DMS153 (cell line): Measurements from ENCODE around the gene TYMP.

ENCODE experiments used
- DNase-seq: peaks from one replicate; lab custom pipeline; 2025; lab: John Stamatoyannopoulos, UW

The TYMP gene

GRCh38 chr22:50483556-50483955 lies 46.3 kb downstream of the TYMP start:
- DNase-seq: no peak

DNA sequence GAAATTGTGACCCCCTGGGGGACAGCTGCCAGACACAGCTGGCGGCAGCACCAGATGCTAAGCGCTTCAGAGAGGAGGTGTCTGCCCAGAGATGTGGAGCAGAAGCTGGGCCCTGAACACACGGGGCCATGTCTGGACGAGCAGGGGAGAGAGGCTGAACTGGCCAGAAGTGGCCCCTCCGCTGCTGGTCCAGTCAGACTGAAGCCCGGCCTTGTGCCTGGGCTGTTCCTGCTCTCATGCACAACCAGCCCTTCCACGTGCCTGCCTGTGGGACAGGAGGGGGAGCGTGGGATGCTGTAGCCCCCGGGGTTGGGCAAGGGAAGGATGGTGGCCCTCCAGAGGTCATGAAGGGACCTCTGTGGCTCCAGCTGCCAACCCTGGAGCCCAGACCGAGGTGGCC lies 46.7 kb downstream of the TYMP start:
- no peak for DNase-seq

DNA sequence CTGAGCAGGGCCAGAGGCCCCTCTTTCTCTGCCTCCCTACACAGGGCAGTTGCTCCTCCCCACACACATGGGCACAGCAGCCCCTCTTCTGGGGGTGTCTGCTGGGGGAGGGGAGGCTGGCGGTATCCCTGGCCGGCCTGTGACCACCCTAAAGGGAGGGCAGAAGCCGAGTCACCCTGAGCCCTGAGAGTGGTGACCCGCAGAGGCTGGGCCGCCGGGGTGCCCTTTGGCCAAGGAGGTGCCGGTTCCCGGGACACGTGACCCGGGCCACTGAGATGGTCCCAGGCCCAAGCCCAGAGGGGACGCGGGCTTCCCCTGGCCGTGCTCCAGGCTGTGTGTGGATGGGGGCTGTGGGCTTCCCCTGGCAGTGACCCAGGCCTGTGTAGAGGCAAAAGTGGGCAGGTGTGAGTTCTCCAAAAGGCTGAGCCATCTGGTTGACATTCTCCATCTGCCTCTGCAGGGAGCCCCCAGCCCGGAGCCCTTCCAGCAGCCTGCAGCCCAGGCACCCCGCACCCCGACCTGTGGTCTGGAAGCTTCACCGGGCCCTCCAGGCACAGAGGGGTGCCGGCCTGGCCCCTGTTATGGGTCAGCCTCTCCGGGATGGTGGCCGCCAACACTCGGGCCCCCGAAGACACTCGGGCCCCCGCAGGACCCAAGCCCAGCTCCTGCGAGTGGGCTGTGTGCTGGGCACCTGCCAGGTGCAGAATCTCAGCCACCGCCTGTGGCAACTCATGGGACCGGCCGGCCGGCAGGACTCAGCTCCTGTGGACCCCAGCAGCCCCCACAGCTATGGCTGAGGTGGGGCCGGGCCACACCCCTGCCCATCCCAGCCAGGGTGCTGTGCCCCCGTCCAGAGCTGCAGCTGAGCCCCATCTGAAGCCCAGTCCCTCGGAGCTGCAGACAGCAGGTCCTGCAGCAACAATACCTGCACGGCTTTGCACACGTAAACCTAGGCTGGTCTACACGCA lies 47.4 kb downstream of the TYMP start:
- no peak for DNase-seq

- no peak for DNase-seq
Observed at GRCh38 chr22:50481440-50482106, 48.2 kb downstream of the TYMP start, which contains the start of gene ADM2. Gene ADM2 (plus strand): TSS chr22:50481543. CDS start chr22:50481848, 305 bp downstream.

DNA sequence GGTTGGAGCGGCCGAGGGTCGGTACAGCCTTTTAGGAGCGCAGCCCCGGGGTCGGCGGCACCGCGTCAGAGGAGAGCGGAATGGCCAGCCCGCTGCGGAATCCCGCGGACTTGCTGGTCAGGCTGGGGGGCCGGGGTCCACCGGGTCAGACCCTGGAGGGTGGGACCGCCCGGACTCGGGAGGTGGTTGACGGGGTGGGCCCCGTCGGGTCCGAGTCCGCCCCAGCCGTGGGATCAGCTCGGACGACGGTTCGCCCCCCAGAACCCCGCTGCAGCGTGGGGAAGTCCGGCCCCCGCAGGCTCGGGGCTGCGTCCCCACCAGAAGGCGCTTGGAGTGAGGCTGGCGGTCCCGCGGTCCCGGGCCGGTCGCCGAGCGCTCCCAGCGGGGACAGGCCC lies 48.8 kb downstream of the TYMP start:
- DNase-seq: no peak

DNA sequence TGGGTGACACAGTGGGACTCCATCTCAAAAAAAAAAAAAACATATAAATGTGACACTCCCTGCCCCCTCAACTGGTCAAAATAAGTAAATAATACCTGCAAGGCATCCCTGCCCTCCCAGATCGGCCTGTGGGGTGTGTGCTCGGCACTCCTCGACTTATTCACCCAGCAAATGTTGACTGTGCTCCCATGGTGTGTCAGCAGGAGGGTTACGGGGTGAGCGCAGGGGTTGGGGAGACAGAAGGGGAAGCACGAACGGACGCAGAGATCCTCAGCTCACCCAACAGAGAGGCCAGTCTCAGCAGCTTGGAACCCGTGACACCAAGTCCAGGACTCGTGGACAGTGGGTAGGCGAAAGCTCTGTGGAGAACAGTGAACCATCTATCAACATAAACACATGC lies 50.1 kb downstream of the TYMP start:
- no peak for DNase-seq

GRCh38 chr22:50477923-50478322 lies 51.9 kb downstream of the TYMP start:
- no peak for DNase-seq

- DNase-seq: no peak
Observed at GRCh38 chr22:50476868-50477267, 52.9 kb downstream of the TYMP start.
